Measurements from ENCODE around the gene TM4SF4. TPM values are rescaled to one million over a fixed set of nuclear protein-coding genes. Genes with fewer than 3 reads are reported as not detected.

The TM4SF4 gene
- total and polyA plus RNA-seq, 2 experiments from 2014 or later: not detected

- Histone ChIP-seq H3F3A (replicated peaks; ENCODE audit: low read depth) (no peaks in the 10 kb centered on the region), H3K36me3 (ENCODE audit: insufficient read depth) (0 out of 2 replicates have a peak, but pooled peaks cover 4% of the 10 kb centered on the region), H3K9me2 (ENCODE audit: insufficient read depth) (no peaks in the 10 kb centered on the region), H3K79me2 (replicated peaks; ENCODE audit: insufficient read depth) (no peaks in the 10 kb centered on the region), H3K4me2 (no peak overlapping the region), H3K4me3 (no peak overlapping the region), H3K27me3 (ENCODE audit: insufficient read depth) (no peaks in the 10 kb centered on the region), H4K20me1 (replicated peaks; ENCODE audit: insufficient read depth) (no peaks in the 10 kb centered on the region; the same call in 1 of the 2 replicates), H2AFZ (no peak overlapping the region), H3K27ac (ENCODE audit: low read depth) (no peak overlapping the region), H3K4me1 (ENCODE audit: insufficient read depth) (no peaks in the 10 kb centered on the region)
- ATAC-seq (no peak), DNase-seq (ENCODE audit: low spot score) (no peak)
- TF ChIP-seq REST (IDR thresholded peaks at IDR 0.05; ENCODE audit: unreplicated experiment) (no peak), EZH2 (IDR thresholded peaks at IDR 0.05; ENCODE audit: low read depth, unreplicated experiment) (no peak), EZH2phosphoT487 (IDR thresholded peaks at IDR 0.05; ENCODE audit: unreplicated experiment) (no peak), ZNF462 (CRISPR knock-in tag; IDR thresholded peaks at IDR 0.05) (no peak), CTCF (conservative IDR thresholded peaks at IDR 0.05; ENCODE audit: low read depth in 2 of 2) (no peak), NANOG (IDR thresholded peaks at IDR 0.05; ENCODE audit: borderline replicate concordance) (no peak), ZNF331 (CRISPR knock-in tag; IDR thresholded peaks at IDR 0.05; ENCODE audit: low read depth) (no peak), ETS1 (IDR thresholded peaks at IDR 0.05) (no peak), ZNF114 (CRISPR knock-in tag; IDR thresholded peaks at IDR 0.05) (no peak), CREB1 (CRISPR knock-in tag; IDR thresholded peaks at IDR 0.05; ENCODE audit: low read depth) (no peak)
- no peaks in the 10 kb centered on the region for H3K9me3 Mint-ChIP-seq
- peaks cover 2% of the 10 kb centered on the region; the same call in 1 of the 3 replicates for H3K4me1 Mint-ChIP-seq
- no peak overlapping the region for H3K27ac Mint-ChIP-seq
- no peaks in the 10 kb centered on the region for H3K27me3 Mint-ChIP-seq (ENCODE audit: insufficient read depth, low read depth, poor library complexity)
- no peaks in the 10 kb centered on the region for H3K36me3 Mint-ChIP-seq (ENCODE audit: low read depth)
- no peak overlapping the region for H3K4me3 Mint-ChIP-seq
Observed at GRCh38 chr3:149516920-149517319, 42.4 kb downstream of the TM4SF4 start.

All from GM23338 (cell line).